ENCODE data around the gene GMPPA. TPM values are rescaled to one million over a fixed set of nuclear protein-coding genes. Genes with fewer than 3 reads are reported as not detected.

GMPPA gene
- total and polyA plus RNA-seq, 9 of the 15 experiments (the other 6 are each of a cell fraction or from before 2014, with no cell fraction given) = 7.0 to 101 (median 66.7) TPM

GRCh38 chr2:219556413-219556812, 57.7 kb downstream of the GMPPA start (continued):
- TF ChIP-seq MGA (IDR thresholded peaks at IDR 0.05) = no peak
- TF ChIP-seq DACH1 (IDR thresholded peaks at IDR 0.05; ENCODE audit: partially characterized antibody) = no peak
- TF ChIP-seq ZNF174 (CRISPR knock-in tag; IDR thresholded peaks at IDR 0.05) = no peak
- TF ChIP-seq CAMTA2 (CRISPR knock-in tag; conservative IDR thresholded peaks at IDR 0.05) = no peak
- TF ChIP-seq MAFG (tag; conservative IDR thresholded peaks at IDR 0.05) = no peak
- TF ChIP-seq TAF15 (IDR thresholded peaks at IDR 0.05; ENCODE audit: low read depth, low read length) = no peak
- no peak for TF ChIP-seq L3MBTL2 (IDR thresholded peaks at IDR 0.05)
- no peak for TF ChIP-seq ZNF311 (CRISPR knock-in tag; IDR thresholded peaks at IDR 0.05)
- no peak for TF ChIP-seq HNRNPH1 (optimal IDR thresholded peaks at IDR 0.05; ENCODE audit: low read depth, low read length)

All from K562 (cell line).